Neuronal stem cell (in vitro differentiated cells): ENCODE results near the gene FARP1.
A peak's percentile ranks its signal among the peaks of the same experiment; 100 is the strongest.

Experiments
- DNase-seq: peaks from one replicate; pipeline ENCODE4 v3.0.0-alpha.2; 2013; ENCODE audit warnings: low spot score
- H2AFZ ChIP-seq: one replicate; pipeline ENCODE4 v1.6.1; 2013; ENCODE audit warnings: mild to moderate bottlenecking, low read length, inconsistent platforms
- H2AK5ac ChIP-seq: 2 replicates; pipeline ENCODE4 v1.6.1; 2013; ENCODE audit warnings: low read depth, mild to moderate bottlenecking, inconsistent platforms, low read length, moderate library complexity, mixed read lengths
- H2BK120ac ChIP-seq: 2 replicates; pipeline ENCODE4 v1.6.1; 2013; ENCODE audit warnings: low read depth, mild to moderate bottlenecking, inconsistent platforms, low read length, moderate library complexity, mixed read lengths
- H2BK12ac ChIP-seq: one replicate; pipeline ENCODE4 v1.6.1; 2013; ENCODE audit warnings: low read length, inconsistent platforms
- H2BK15ac ChIP-seq: 2 replicates; pipeline ENCODE4 v1.6.1; 2013; ENCODE audit warnings: mild to moderate bottlenecking, low read length, inconsistent platforms, mixed read lengths
- H2BK5ac ChIP-seq: one replicate; pipeline ENCODE4 v1.6.1; 2013; ENCODE audit warnings: inconsistent platforms, mild to moderate bottlenecking, low read length, moderate library complexity
- H3K14ac ChIP-seq: one replicate; pipeline ENCODE4 v1.6.1; 2013; ENCODE audit warnings: low read length, inconsistent platforms
- H3K18ac ChIP-seq: 2 replicates; pipeline ENCODE4 v1.6.1; 2013; ENCODE audit warnings: low read length, inconsistent platforms
- H3K23ac ChIP-seq: 2 replicates; pipeline ENCODE4 v1.6.1; 2013; ENCODE audit warnings: low read depth, mild to moderate bottlenecking, mixed read lengths, low read length, inconsistent platforms; ENCODE audit not compliant: poor library complexity
- H3K27ac ChIP-seq: replicated peaks from 3 replicates; pipeline ENCODE4 v1.5.1; 2013; ENCODE audit warnings: low read length, inconsistent platforms
- H3K27me3 ChIP-seq, 3 experiments: 2 replicates each; pipeline ENCODE4 v1.6.1; 2013; ENCODE audit warnings: low read length in 3 of 3, mild to moderate bottlenecking in 2 of 3, inconsistent platforms in 1 of 3, low read depth in 1 of 3, mixed read lengths in 1 of 3, moderate library complexity in 1 of 3; ENCODE audit not compliant: control insufficient read depth in 3 of 3, insufficient read depth in 3 of 3
- H3K36me3 ChIP-seq, 2 donors: replicated peaks in 1 of 2; 2 replicates each; pipeline ENCODE4 v1.6.1; 2013; ENCODE audit warnings: low read length in 2 of 2; ENCODE audit not compliant: control insufficient read depth in 2 of 2, insufficient read depth in 2 of 2
- H3K4ac ChIP-seq: 2 replicates; pipeline ENCODE4 v1.6.1; 2013; ENCODE audit warnings: inconsistent platforms, mild to moderate bottlenecking, low read length, moderate library complexity
- H3K4me1 ChIP-seq, 2 donors: 1 replicate in 1 of 2; 2 replicates in 1 of 2; pipeline ENCODE4 v1.6.1; 2013; ENCODE audit warnings: low read length in 2 of 2, low read depth in 1 of 2; ENCODE audit not compliant: control insufficient read depth in 2 of 2, insufficient read depth in 1 of 2
- H3K4me2 ChIP-seq: one replicate; pipeline ENCODE4 v1.6.1; 2013; ENCODE audit warnings: mild to moderate bottlenecking, low read length, inconsistent platforms; ENCODE audit not compliant: insufficient read depth, poor library complexity, severe bottlenecking
- H3K4me3 ChIP-seq, 2 donors: 2 replicates each; pipeline ENCODE4 v1.5.1; 2013; ENCODE audit warnings: low read length in 2 of 2, mild to moderate bottlenecking in 2 of 2, inconsistent platforms in 1 of 2, moderate library complexity in 1 of 2
- H3K79me1 ChIP-seq: one replicate; pipeline ENCODE4 v1.6.1; 2013; ENCODE audit warnings: low read depth, mild to moderate bottlenecking, inconsistent platforms, low read length, moderate library complexity
- H3K9ac ChIP-seq: one replicate; pipeline ENCODE4 v1.6.1; 2013; ENCODE audit warnings: mild to moderate bottlenecking, low read depth, low read length, inconsistent platforms; ENCODE audit not compliant: poor library complexity
- H3K9me3 ChIP-seq, 2 donors: replicated peaks in 1 of 2; 2 replicates each; pipeline versions ENCODE3 to v1.6.1; 2013; ENCODE audit warnings: low read length in 2 of 2, mild to moderate bottlenecking in 2 of 2, inconsistent platforms in 1 of 2, low read depth in 1 of 2, mixed read lengths in 1 of 2, moderate library complexity in 1 of 2; ENCODE audit not compliant: control insufficient read depth in 2 of 2, insufficient read depth in 1 of 2
- H4K8ac ChIP-seq: one replicate; pipeline ENCODE4 v1.6.1; 2013; ENCODE audit warnings: low read depth, mild to moderate bottlenecking, inconsistent platforms, low read length, moderate library complexity
- H4K91ac ChIP-seq: one replicate; pipeline ENCODE4 v1.6.1; 2013; ENCODE audit warnings: low read length, low read depth, mild to moderate bottlenecking, inconsistent platforms; ENCODE audit not compliant: poor library complexity
- WGBS, 2 donors: extraction: QIAGEN DNeasy Blood & Tissue Kit; methylation state at CpG; one replicate each; pipeline ENCODE4 v1.1.7; 2013; ENCODE audit warnings: missing lambda C conversion rate in 2 of 2, mixed read lengths in 1 of 2; ENCODE audit not compliant: insufficient read length in 2 of 2, insufficient replicate concordance in 1 of 2; ENCODE audit errors: extremely low coverage in 2 of 2; 5-methylcytosine and 5-hydroxymethylcytosine counted together

FARP1 gene

GRCh38 chr13:98461486-98462240 lies 318.8 kb downstream of the FARP1 start:
- Histone ChIP-seq H3K9ac (no peak overlapping the region), H2BK120ac (no peak overlapping the region), H2AK5ac (no peak overlapping the region), H2BK15ac (no peak overlapping the region), H3K4me2 (no peak overlapping the region), H3K14ac (no peak overlapping the region), H4K91ac (no peak overlapping the region), H3K9me3 (no peaks in the 10 kb centered on the region), H3K36me3 (peaks cover 33 to 93% of the 10 kb centered on the region in 2 donors), H3K4ac (no peak overlapping the region), H2BK12ac (no peak overlapping the region), H3K27me3 (no peaks in the 10 kb centered on the region), H3K79me1 (peaks cover 10% of the 10 kb centered on the region), H3K4me3 (no peak overlapping the region), H3K18ac (no peak overlapping the region), H3K4me1 (peaks cover 0 to 6% of the 10 kb centered on the region in 2 donors), H4K8ac (no peak overlapping the region), H2BK5ac (no peak overlapping the region), H3K23ac (no peak overlapping the region), H3K27ac (no peak overlapping the region), H2AFZ (no peak overlapping the region)
- no peak for DNase-seq
- no CpG with 5 or more reads among the region's 16 CpGs for WGBS, 2 donors

- peaks cover 31 to 92% of the 10 kb centered on the region in 2 donors for H3K36me3 ChIP-seq
Observed at GRCh38 chr13:98462241-98462882, 319.5 kb downstream of the FARP1 start.

GRCh38 chr13:98462946-98463345 lies 320.1 kb downstream of the FARP1 start:
- no peak overlapping the region for H3K23ac ChIP-seq
- H3K4ac ChIP-seq, result no peak overlapping the region
- H2AFZ ChIP-seq, result no peak overlapping the region
- H4K91ac ChIP-seq, result no peak overlapping the region
- H4K8ac ChIP-seq, result no peak overlapping the region
- H3K4me1 ChIP-seq, result peaks cover 0 to 6% of the 10 kb centered on the region in 2 donors
- H2BK5ac ChIP-seq, result no peak overlapping the region
- no peak overlapping the region for H3K27ac ChIP-seq
- no peak overlapping the region for H3K4me2 ChIP-seq
- no peak overlapping the region for H2BK120ac ChIP-seq
- H3K36me3 ChIP-seq, result peaks cover 32 to 94% of the 10 kb centered on the region in 2 donors
- no peak overlapping the region for H2BK12ac ChIP-seq
- no peaks in the 10 kb centered on the region for H3K9me3 ChIP-seq
- peaks cover 10% of the 10 kb centered on the region for H3K79me1 ChIP-seq
- no peaks in the 10 kb centered on the region for H3K27me3 ChIP-seq
- no CpG with 5 or more reads among the region's 8 CpGs for WGBS, 2 donors
- no peak overlapping the region for H3K4me3 ChIP-seq
- no peak overlapping the region for H3K18ac ChIP-seq
- no peak overlapping the region for H2BK15ac ChIP-seq
- no peak overlapping the region for H3K9ac ChIP-seq
- H2AK5ac ChIP-seq, result no peak overlapping the region
- H3K14ac ChIP-seq, result no peak overlapping the region
- DNase-seq, result no peak

More at GRCh38 chr13:98462241-98462882, 319.5 kb downstream of the FARP1 start:
- no peak for DNase-seq
- Histone ChIP-seq H2AK5ac (no peak overlapping the region), H2BK15ac (no peak overlapping the region), H3K9me3 (no peaks in the 10 kb centered on the region), H3K4me2 (no peak overlapping the region), H4K8ac (no peak overlapping the region), H3K4ac (no peak overlapping the region), H2BK5ac (no peak overlapping the region), H4K91ac (no peak overlapping the region), H3K18ac (peak overlapping the region; percentile 58), H3K79me1 (peaks cover 10% of the 10 kb centered on the region), H2BK12ac (no peak overlapping the region), H3K4me3 (no peak overlapping the region), H2BK120ac (no peak overlapping the region), H2AFZ (no peak overlapping the region), H3K9ac (peak overlapping the region; percentile 1), H3K23ac (no peak overlapping the region), H3K14ac (no peak overlapping the region), H3K27ac (no peak overlapping the region), H3K4me1 (peaks cover 0 to 6% of the 10 kb centered on the region in 2 donors), H3K27me3 (no peaks in the 10 kb centered on the region)
- no CpG with 5 or more reads among the region's 18 CpGs for WGBS, 2 donors

GRCh38 chr13:98466634-98467236 lies 323.8 kb downstream of the FARP1 start:
- no peak overlapping the region for H2AFZ ChIP-seq
- no peaks in the 10 kb centered on the region for H3K27me3 ChIP-seq
- peaks cover 0 to 6% of the 10 kb centered on the region in 2 donors for H3K4me1 ChIP-seq
- no peak for DNase-seq
- no peak overlapping the region for H2BK12ac ChIP-seq
- H2BK15ac ChIP-seq, result no peak overlapping the region
- no peak overlapping the region for H4K91ac ChIP-seq
- no peak overlapping the region for H3K18ac ChIP-seq
- no peaks in the 10 kb centered on the region for H3K9me3 ChIP-seq
- no peak overlapping the region for H3K4ac ChIP-seq
- no CpG with 5 or more reads among the region's 11 CpGs for WGBS, 2 donors
- no peak overlapping the region for H3K23ac ChIP-seq
- peaks cover 30 to 88% of the 10 kb centered on the region in 2 donors for H3K36me3 ChIP-seq
- H3K9ac ChIP-seq, result no peak overlapping the region
- no peak overlapping the region for H3K27ac ChIP-seq
- H3K4me2 ChIP-seq, result no peak overlapping the region
- no peak overlapping the region for H2BK120ac ChIP-seq
- no peak overlapping the region for H3K14ac ChIP-seq
- H4K8ac ChIP-seq, result no peak overlapping the region
- no peak overlapping the region for H2AK5ac ChIP-seq
- H3K79me1 ChIP-seq, result peaks cover 10% of the 10 kb centered on the region
- H3K4me3 ChIP-seq, result no peak overlapping the region
- H2BK5ac ChIP-seq, result no peak overlapping the region
